SK-N-SH (cell line): ENCODE results near the gene GNAZ.

ENCODE experiments used
- CTCF ChIP-seq: fragments of 200-600 bp; sonication (generic); IDR thresholded peaks from 2 replicates; pipeline ENCODE4 v1.6.1; 2017; ENCODE audit warnings: antibody characterized with exemption, mild to moderate bottlenecking, moderate library complexity
- GABPA ChIP-seq: IDR thresholded peaks from 2 replicates; pipeline ENCODE4 v1.4.0; 2012; ENCODE audit warnings: low read depth, mild to moderate bottlenecking
- POLR2AphosphoS5 ChIP-seq: IDR thresholded peaks from 2 replicates; pipeline ENCODE4 v1.6.1; 2012; ENCODE audit warnings: low read depth, low read length
- TCF12 ChIP-seq: IDR thresholded peaks from 2 replicates; pipeline ENCODE4 v1.4.0; 2012
- TF ChIP-seq, protein P1 (sequence below): IDR thresholded peaks from 2 replicates; pipeline ENCODE4 v1.4.0; 2012; ENCODE audit warnings: low read depth, borderline replicate concordance

GRCh38 chr22:23105304-23105703, 35.0 kb downstream of the GNAZ start:
- TF ChIP-seq POLR2AphosphoS5 (no peak), CTCF (no peak), GABPA (no peak), TCF12 (no peak)
- TF ChIP-seq, protein P1, sequence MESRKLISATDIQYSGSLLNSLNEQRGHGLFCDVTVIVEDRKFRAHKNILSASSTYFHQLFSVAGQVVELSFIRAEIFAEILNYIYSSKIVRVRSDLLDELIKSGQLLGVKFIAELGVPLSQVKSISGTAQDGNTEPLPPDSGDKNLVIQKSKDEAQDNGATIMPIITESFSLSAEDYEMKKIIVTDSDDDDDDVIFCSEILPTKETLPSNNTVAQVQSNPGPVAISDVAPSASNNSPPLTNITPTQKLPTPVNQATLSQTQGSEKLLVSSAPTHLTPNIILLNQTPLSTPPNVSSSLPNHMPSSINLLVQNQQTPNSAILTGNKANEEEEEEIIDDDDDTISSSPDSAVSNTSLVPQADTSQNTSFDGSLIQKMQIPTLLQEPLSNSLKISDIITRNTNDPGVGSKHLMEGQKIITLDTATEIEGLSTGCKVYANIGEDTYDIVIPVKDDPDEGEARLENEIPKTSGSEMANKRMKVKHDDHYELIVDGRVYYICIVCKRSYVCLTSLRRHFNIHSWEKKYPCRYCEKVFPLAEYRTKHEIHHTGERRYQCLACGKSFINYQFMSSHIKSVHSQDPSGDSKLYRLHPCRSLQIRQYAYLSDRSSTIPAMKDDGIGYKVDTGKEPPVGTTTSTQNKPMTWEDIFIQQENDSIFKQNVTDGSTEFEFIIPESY = no peak
